HEK293 (cell line): ENCODE measurements around the gene P4HA1.
"Not testable (repeated sequence)": the region's sequence is repeated elsewhere in the genome, so short reads cannot be mapped to it uniquely, and the experiment has no call there.

Experiments used
- ZNF114 ChIP-seq: fragments of 450-650 bp; formaldehyde crosslinking; IDR thresholded peaks from 2 replicates; pipeline ENCODE4 v1.5.0; 2017; ENCODE audit warnings: missing biosample characterization, missing genetic modification characterization
- ZNF324 ChIP-seq: fragments of 450-650 bp; formaldehyde crosslinking; IDR thresholded peaks from 2 replicates; pipeline ENCODE4 v1.5.1; 2016; ENCODE audit warnings: missing biosample characterization, missing genetic modification characterization
- ZNF660 ChIP-seq: fragments of 450-650 bp; IDR thresholded peaks from 2 replicates; pipeline ENCODE4 v1.5.1; 2018; ENCODE audit warnings: missing biosample characterization, mild to moderate bottlenecking, missing genetic modification characterization
- ZNF776 ChIP-seq: fragments of 450-650 bp; formaldehyde crosslinking; IDR thresholded peaks from 2 replicates; pipeline ENCODE4 v1.5.0; 2017; ENCODE audit warnings: missing biosample characterization, missing genetic modification characterization, borderline replicate concordance
- TF ChIP-seq, protein P1 (sequence below): fragments of 450-650 bp; formaldehyde crosslinking; IDR thresholded peaks from 2 replicates; pipeline ENCODE4 v1.5.1; 2016; ENCODE audit warnings: missing biosample characterization, missing genetic modification characterization

GRCh38 chr10:72995459-72995858 lies 101.2 kb downstream of the P4HA1 start:
- TF ChIP-seq, protein P1, sequence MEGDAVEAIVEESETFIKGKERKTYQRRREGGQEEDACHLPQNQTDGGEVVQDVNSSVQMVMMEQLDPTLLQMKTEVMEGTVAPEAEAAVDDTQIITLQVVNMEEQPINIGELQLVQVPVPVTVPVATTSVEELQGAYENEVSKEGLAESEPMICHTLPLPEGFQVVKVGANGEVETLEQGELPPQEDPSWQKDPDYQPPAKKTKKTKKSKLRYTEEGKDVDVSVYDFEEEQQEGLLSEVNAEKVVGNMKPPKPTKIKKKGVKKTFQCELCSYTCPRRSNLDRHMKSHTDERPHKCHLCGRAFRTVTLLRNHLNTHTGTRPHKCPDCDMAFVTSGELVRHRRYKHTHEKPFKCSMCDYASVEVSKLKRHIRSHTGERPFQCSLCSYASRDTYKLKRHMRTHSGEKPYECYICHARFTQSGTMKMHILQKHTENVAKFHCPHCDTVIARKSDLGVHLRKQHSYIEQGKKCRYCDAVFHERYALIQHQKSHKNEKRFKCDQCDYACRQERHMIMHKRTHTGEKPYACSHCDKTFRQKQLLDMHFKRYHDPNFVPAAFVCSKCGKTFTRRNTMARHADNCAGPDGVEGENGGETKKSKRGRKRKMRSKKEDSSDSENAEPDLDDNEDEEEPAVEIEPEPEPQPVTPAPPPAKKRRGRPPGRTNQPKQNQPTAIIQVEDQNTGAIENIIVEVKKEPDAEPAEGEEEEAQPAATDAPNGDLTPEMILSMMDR (tag by site-specific recombination), result not testable (repeated sequence)
- TF ChIP-seq ZNF660; ZNF776 (tag by site-specific recombination); ZNF324; ZNF114: not testable (repeated sequence)
